ACHN (cell line): ENCODE results near the gene MEP1B.

Source experiments
- DNase-seq: peaks from one replicate; pipeline ENCODE4 v3.0.0-alpha.2; 2015
- in situ Hi-C: cut with HindIII; loops from 2 replicates; pipeline ENCODE4 v1.10.0; 2017; ENCODE audit warnings: low sequenced_read_pairs, low pct_ligation_motif_present, low pct_unique_long_range_greater_than_20kb

The MEP1B gene

GRCh38 chr18:32257084-32257785 lies 67.4 kb downstream of the MEP1B start:
- in situ Hi-C loops, result no loop called here
- no peak for DNase-seq

- DNase-seq, result no peak
- in situ Hi-C loops, result no loop called here
These were observed 68.3 kb downstream of the MEP1B start for GRCh38 chr18:32258148-32258547.

- in situ Hi-C loops, result no loop called here
- no peak for DNase-seq
These were observed 68.8 kb downstream of the MEP1B start for GRCh38 chr18:32258558-32259204.

GRCh38 chr18:32259553-32259952 lies 69.7 kb downstream of the MEP1B start:
- in situ Hi-C loops, result no loop called here
- no peak for DNase-seq

- DNase-seq, result no peak
- in situ Hi-C loops, result no loop called here
These were observed 71.2 kb downstream of the MEP1B start for GRCh38 chr18:32261003-32261402.

GRCh38 chr18:32262092-32262491 lies 72.3 kb downstream of the MEP1B start:
- in situ Hi-C loops, result no loop called here
- DNase-seq, result no peak

- in situ Hi-C loops, result no loop called here
- DNase-seq, result no peak
These were observed 74.6 kb downstream of the MEP1B start for GRCh38 chr18:32264401-32264800.

GRCh38 chr18:32267463-32267862 lies 77.6 kb downstream of the MEP1B start:
- in situ Hi-C loops, result no loop called here
- DNase-seq, result no peak
